Adrenal gland (tissue), 12 donors: Measurements from ENCODE around the gene TACR2. TPM values are rescaled to one million over a fixed set of nuclear protein-coding genes. Genes with fewer than 3 reads are reported as not detected.

ENCODE experiments used
- DNase-seq, 7 donors: peaks; one replicate each; pipeline ENCODE4 v3.0.0-alpha.2; 2019 to 2020
- H3K27ac ChIP-seq, 5 donors: fragments of 200-600 bp; sonication (generic) in 4 of 5; 1 replicate in 3 of 5; 2 replicates in 2 of 5; pipeline versions ENCODE4 v1.5.1 to v1.8.0; 2016 to 2020; ENCODE audit warnings: mild to moderate bottlenecking in 1 of 5
- H3K27me3 ChIP-seq: fragments of 200-600 bp; 2 replicates; pipeline ENCODE4 v1.8.0; 2021
- H3K36me3 ChIP-seq, 2 donors: fragments of 200-600 bp; replicated peaks in 1 of 2; 1 replicate in 1 of 2; 2 replicates in 1 of 2; pipeline versions ENCODE4 v1.5.1 to v1.8.0; 2018 to 2022
- H3K4me1 ChIP-seq, 2 donors: fragments of 200-600 bp; replicated peaks in 1 of 2; 1 replicate in 1 of 2; 2 replicates in 1 of 2; pipeline versions ENCODE4 v1.5.1 to v1.8.0; 2018 to 2021
- H3K4me3 ChIP-seq, 4 donors: fragments of 200-600 bp; sonication (generic) in 3 of 4; one replicate each; pipeline ENCODE4 v1.5.1; 2016 to 2018
- H3K9me3 ChIP-seq, 3 donors: fragments of 200-600 bp; sonication (generic) in 1 of 3; replicated peaks in 1 of 3; 1 replicate in 2 of 3; 2 replicates in 1 of 3; pipeline versions ENCODE4 v1.5.1 to v1.8.0; 2016 to 2021
- CTCF ChIP-seq, 6 experiments: fragments of 450-650 bp in 4 of 6; fragments of 200-600 bp in 2 of 6; sonication (generic) in 1 of 6; IDR thresholded peaks; 1 replicate in 5 of 6; 2 replicates in 1 of 6; pipeline versions ENCODE4 v1.5.1 to v1.8.0; 2016 to 2021; ENCODE audit warnings: antibody characterized with exemption in 6 of 6, mild to moderate bottlenecking in 2 of 6, moderate library complexity in 1 of 6
- POLR2A ChIP-seq, 2 donors: fragments of 450-650 bp; IDR thresholded peaks; one replicate each; pipeline ENCODE4 v1.6.1; 2017; ENCODE audit warnings: antibody characterized with exemption in 2 of 2, mild to moderate bottlenecking in 2 of 2, moderate library complexity in 1 of 2
- WGBS, 4 donors: extraction: QIAGEN DNeasy Blood & Tissue Kit in 2 of 4; methylation state at CpG; one replicate each; pipeline versions ENCODE4 v1.1.5 to v1.1.7; 2013 to 2017; 5-methylcytosine and 5-hydroxymethylcytosine counted together
- intact Hi-C, 2 donors: fragments of 100-400 bp; cut with DNase I; formaldehyde crosslinking; loops; one replicate each; pipeline versions ENCODE4 v1.14.1 to v1.15.0; 2022 to 2023
- polyA plus RNA-seq, 3 donors: library from polyadenylated mRNA; stranded (reverse); fragments of 200-250 nt in 2 of 3; fragments of 350-450 nt in 1 of 3; fragmentation: Illumina TruSeq in 1 of 3; extraction: RNeasy Lipid Tissue Mini Kit (QIAGEN cat#74804) in 1 of 3; gene quantifications; one replicate each; pipeline ENCODE4 v1.2.3, GENCODE V29; 2013 to 2014
- total RNA-seq, 9 donors: library from RNA; depleted of rRNA in 4 of 9; stranded (reverse); fragments of >200 nt in 4 of 9; fragments of 120-200 nt in 1 of 9; fragmentation: NEBNext Ultra II Directional in 1 of 9; extraction: Animal tissue kit (Norgen Biotek cat#: 25700) in 1 of 9; gene quantifications; one replicate each; pipeline versions ENCODE4 v1.1.0 to v1.2.4, GENCODE V29; 2013 to 2023
- donor health status: healthy with polysubstance abuse.
- donor health status: Bipolar disorder and iron deficiency.
- donor health status: DM: yes; HTN: yes; CAD: no.
- donor health status: DM: no; HTN: no; CAD: no.
- donor health status: DM: no; HTN: no; CAD: no.
- donor health status: DM: yes; HTN: yes; CAD: no.

Gene TACR2
- total and polyA plus RNA-seq, 12 donors = 0.11 to 0.55 (median 0.35) TPM; not detected in 3

DNA sequence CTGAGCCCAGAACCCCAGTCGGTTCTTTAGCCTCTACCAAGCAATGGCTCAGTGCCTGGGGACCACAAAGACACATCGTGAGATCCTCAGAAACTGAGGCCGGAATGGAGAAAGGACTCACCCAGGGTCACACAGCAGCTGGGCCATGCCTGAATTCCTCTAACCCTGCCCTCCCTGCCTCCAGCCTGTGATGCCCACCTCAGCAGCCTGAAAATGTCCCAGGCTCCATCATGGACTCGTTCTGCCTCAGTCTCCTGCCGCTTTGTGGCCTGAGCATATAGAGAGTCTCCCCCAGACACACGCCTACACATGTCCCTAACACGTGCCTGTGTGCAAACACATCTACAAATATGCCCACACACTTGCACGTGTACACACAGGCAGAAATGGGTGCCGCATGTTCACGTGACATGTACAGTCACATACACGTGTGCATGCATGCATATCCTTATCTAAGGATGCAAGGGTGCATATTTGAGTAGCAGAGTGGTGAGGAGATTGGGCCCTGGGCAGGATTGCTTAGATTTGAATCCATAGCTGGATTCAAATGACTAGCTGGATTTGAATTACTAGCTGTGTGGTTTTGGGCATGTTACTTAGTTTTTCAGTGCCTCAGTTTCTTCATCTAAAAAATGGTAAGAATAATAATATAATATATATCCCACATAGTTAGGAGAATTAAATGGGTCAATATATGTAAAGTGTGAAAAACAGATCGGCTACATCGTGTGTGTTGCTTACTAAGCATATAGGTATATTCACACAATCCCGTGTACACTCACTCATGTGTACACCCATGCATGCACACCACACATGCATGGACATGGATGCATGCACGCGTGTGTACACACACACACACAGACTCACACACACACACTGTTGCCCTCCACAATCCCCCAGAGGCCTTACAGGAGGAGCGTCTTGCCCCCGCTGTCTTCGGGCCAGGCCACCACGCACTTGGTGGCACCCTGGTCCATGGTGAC lies 2.4 kb downstream of the TACR2 start:
- no peaks in the 10 kb centered on the region for H3K27me3 ChIP-seq
- H3K27ac ChIP-seq = no peak overlapping the region
- no peak overlapping the region for H3K4me3 ChIP-seq
- H3K36me3 ChIP-seq = no peaks in the 10 kb centered on the region
- no peaks in the 10 kb centered on the region for H3K9me3 ChIP-seq
- DNase-seq = no peak
- intact Hi-C loops = loop anchor here in 1 of 2 donors (5.0 kb wide), 1 partner anchor 93 kb away; no protein-coding TSS in a partner anchor
- H3K4me1 ChIP-seq = peaks cover 0 to 3% of the 10 kb centered on the region in 2 donors
- TF ChIP-seq CTCF (IDR thresholded peaks at IDR 0.05) (no peak), POLR2A (IDR thresholded peaks at IDR 0.05) (no peak)
- WGBS, 4 donors = 81 to 87% (median 85%) methylated on average over 17 to 20 of the region's 20 CpGs

GRCh38 chr10:69413221-69413865 lies 3.4 kb downstream of the TACR2 start:
- 5 to 10% (median 8%) methylated on average over 6 to 13 of the region's 13 CpGs for WGBS, 4 donors
- Histone ChIP-seq H3K9me3 (no peaks in the 10 kb centered on the region), H3K27ac (no peak overlapping the region), H3K4me3 (no peak overlapping the region), H3K27me3 (no peaks in the 10 kb centered on the region), H3K36me3 (no peaks in the 10 kb centered on the region), H3K4me1 (peaks cover 0 to 8% of the 10 kb centered on the region in 2 donors)
- TF ChIP-seq POLR2A (IDR thresholded peaks at IDR 0.05) (no peak), CTCF (IDR thresholded peaks at IDR 0.05) (peak; percentile 30 to 56 (median 50))
- intact Hi-C loops = loop anchor here in 1 of 2 donors (5.0 kb wide), 1 partner anchor 94 kb away; no protein-coding TSS in a partner anchor
- peak; percentile 41 to 80 (median 56) for DNase-seq

DNA sequence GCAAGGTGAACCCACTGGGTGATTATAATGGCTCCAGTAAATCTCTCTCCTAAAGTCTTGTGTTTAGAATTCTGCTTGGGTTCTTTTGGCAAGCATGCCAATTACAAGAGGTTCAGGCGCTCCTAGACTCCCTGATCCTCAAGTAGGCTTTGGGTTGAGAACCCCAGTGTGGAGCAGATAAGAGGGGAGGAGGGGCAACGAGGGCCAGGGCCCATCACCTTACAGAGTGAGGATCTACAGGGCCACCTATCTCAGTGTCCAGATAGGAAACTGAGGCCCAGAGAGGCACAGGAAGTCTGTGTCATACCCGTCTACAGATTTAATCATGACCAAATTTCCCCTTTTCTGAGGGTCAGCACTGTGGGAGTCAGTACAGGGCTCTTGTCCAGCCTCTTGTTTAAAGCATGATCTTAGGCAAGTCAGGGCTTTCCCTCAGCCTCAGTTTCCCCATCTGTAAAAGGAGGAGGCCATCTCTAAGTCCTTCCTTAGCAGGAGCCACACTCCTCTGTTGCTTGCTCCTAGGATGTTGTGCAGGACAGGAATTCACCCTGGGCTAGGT lies 4.4 kb downstream of the TACR2 start:
- Histone ChIP-seq H3K27ac (no peak overlapping the region), H3K36me3 (no peaks in the 10 kb centered on the region), H3K27me3 (no peaks in the 10 kb centered on the region), H3K9me3 (no peaks in the 10 kb centered on the region), H3K4me3 (no peak overlapping the region), H3K4me1 (peaks cover 8 to 16% of the 10 kb centered on the region in 2 donors)
- DNase-seq = no peak
- 65 to 81% (median 78%) methylated on average over 3 of the region's 3 CpGs for WGBS, 4 donors
- no peak for TF ChIP-seq CTCF (IDR thresholded peaks at IDR 0.05)
- no peak for TF ChIP-seq POLR2A (IDR thresholded peaks at IDR 0.05)
- intact Hi-C loops = loop anchor here in 1 of 2 donors (5.0 kb wide), 1 partner anchor 95 kb away; no protein-coding TSS in a partner anchor

DNA sequence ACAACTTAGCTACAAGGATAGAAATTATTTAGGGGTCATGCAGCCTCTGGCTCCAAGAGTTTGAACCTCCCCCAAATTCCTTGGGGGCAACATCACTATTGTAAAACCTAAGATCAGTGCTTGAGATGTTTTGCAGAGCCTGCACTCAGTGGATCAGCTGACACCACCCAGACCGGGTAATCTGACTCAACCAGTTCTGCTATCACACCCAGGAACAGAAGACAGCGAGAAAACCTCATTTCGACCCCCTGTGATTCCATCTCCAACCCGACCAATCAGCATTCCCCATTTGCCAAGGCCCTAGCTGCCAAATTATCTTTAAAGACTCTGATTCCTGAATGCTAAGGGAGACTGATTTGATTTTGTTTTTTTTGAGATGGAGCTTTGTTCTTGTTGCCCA lies 5.2 kb downstream of the TACR2 start:
- Histone ChIP-seq H3K4me1 (peaks cover 8 to 16% of the 10 kb centered on the region in 2 donors), H3K27ac (no peak overlapping the region), H3K27me3 (no peaks in the 10 kb centered on the region), H3K9me3 (no peaks in the 10 kb centered on the region), H3K4me3 (no peak overlapping the region), H3K36me3 (no peaks in the 10 kb centered on the region)
- no peak for DNase-seq
- intact Hi-C loops = loop anchor here in 1 of 2 donors (5.0 kb wide), 1 partner anchor 96 kb away; no protein-coding TSS in a partner anchor
- TF ChIP-seq CTCF (IDR thresholded peaks at IDR 0.05) (no peak), POLR2A (IDR thresholded peaks at IDR 0.05) (no peak)
- 70 to 85% (median 78%) methylated on average over 4 of the region's 4 CpGs for WGBS, 4 donors
